ENCODE measurements around the gene TENT5C.
A peak's percentile ranks its signal among the peaks of the same experiment; 100 is the strongest.

The TENT5C gene

GRCh38 chr1:117673405-117673804, 67.6 kb downstream of the TENT5C start:
- TF ChIP-seq CTCF (IDR thresholded peaks at IDR 0.05; ENCODE audit: low read depth, low read length), result no peak
- Histone ChIP-seq H3K27me3 (ENCODE audit: insufficient read depth, low read depth, severe bottlenecking) (no peaks in the 10 kb centered on the region), H3K4me3 (ENCODE audit: low read depth, low read length) (no peak overlapping the region), H3K27ac (no peak overlapping the region), H3K9me3 (ENCODE audit: severe bottlenecking) (no peaks in the 10 kb centered on the region), H3K36me3 (no peaks in the 10 kb centered on the region)
- DNase-seq, result no peak

GRCh38 chr1:117674521-117675400, 68.9 kb downstream of the TENT5C start:
- H3K9me3 ChIP-seq (ENCODE audit: severe bottlenecking), result no peaks in the 10 kb centered on the region
- H3K4me3 ChIP-seq (ENCODE audit: low read depth, low read length), result no peak overlapping the region
- TF ChIP-seq CTCF (IDR thresholded peaks at IDR 0.05; ENCODE audit: low read depth, low read length), result peak; percentile 42
- peak; percentile 30 for DNase-seq
- no peaks in the 10 kb centered on the region for H3K36me3 ChIP-seq
- H3K27ac ChIP-seq, result no peak overlapping the region
- no peaks in the 10 kb centered on the region for H3K27me3 ChIP-seq (ENCODE audit: insufficient read depth, low read depth, severe bottlenecking)

DNA sequence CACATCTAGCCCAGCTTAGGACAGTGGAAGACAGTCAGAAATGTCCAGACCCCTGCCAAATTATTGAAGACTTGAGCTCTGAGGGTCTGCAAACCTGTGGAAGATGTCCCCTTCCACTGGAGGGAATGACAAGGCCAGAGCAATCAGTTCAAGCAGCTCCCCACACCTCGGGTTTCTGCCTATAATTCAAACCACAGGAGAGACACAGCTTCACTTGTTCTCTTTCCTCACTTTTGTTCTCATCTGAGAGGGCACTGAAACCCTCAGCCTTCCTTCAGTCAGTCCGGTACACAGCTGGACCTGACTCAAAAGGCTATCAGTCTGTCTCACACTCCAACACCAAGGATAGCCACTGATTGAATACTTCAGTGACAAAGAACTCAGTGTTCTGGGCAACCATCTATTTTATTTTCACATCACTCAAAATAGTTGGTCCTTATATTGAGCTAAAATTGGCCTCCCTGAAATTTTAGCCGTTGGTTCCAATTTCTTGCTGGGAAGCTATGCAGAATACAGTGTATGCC, 70.1 kb downstream of the TENT5C start:
- no peaks in the 10 kb centered on the region for H3K27me3 ChIP-seq (ENCODE audit: insufficient read depth, low read depth, severe bottlenecking)
- no peaks in the 10 kb centered on the region for H3K9me3 ChIP-seq (ENCODE audit: severe bottlenecking)
- H3K36me3 ChIP-seq, result no peaks in the 10 kb centered on the region
- TF ChIP-seq CTCF (IDR thresholded peaks at IDR 0.05; ENCODE audit: low read depth, low read length), result no peak
- no peak for DNase-seq
- H3K4me3 ChIP-seq (ENCODE audit: low read depth, low read length), result no peak overlapping the region
- H3K27ac ChIP-seq, result no peak overlapping the region

DNA sequence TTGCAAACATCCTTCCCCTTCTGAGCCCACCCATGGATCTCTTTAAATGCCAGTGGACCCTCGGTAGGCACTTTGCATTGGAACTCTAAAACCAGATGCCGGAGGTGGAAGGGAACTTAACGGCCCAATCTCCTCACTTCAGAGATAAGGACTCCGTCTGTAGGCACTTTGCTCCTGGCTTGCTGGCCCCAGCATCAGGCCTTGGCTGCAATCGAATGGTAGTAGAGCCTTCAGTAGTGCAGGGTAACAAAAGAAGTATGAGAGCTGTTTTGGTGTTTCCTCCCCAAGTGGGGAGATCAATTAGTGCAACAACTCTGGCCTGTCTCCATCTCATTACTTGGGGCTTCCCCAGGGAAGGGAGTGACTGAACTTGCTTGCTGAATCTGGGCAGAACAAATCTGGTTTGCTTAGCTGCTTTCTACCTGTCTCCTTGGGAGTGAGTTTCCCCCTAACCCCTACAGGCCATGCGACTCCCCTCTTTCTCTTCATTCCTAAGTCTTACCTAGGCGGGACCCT, 70.8 kb downstream of the TENT5C start:
- no peaks in the 10 kb centered on the region for H3K36me3 ChIP-seq
- no peak overlapping the region for H3K4me3 ChIP-seq (ENCODE audit: low read depth, low read length)
- H3K9me3 ChIP-seq (ENCODE audit: severe bottlenecking), result no peaks in the 10 kb centered on the region
- TF ChIP-seq CTCF (IDR thresholded peaks at IDR 0.05; ENCODE audit: low read depth, low read length), result no peak
- no peaks in the 10 kb centered on the region for H3K27me3 ChIP-seq (ENCODE audit: insufficient read depth, low read depth, severe bottlenecking)
- no peak overlapping the region for H3K27ac ChIP-seq
- DNase-seq, result no peak

All from WERI-Rb-1 (cell line).